ENCODE data around the gene FILIP1. TPM values are rescaled to one million over a fixed set of nuclear protein-coding genes. Genes with fewer than 3 reads are reported as not detected.
A peak's percentile ranks its signal among the peaks of the same experiment; 100 is the strongest.

The FILIP1 gene
- total RNA-seq = 10 to 100 TPM in 1 of 4 donors, 1 to 10 TPM in 3; 6.0 to 12.3 (median 7.2) TPM

DNA sequence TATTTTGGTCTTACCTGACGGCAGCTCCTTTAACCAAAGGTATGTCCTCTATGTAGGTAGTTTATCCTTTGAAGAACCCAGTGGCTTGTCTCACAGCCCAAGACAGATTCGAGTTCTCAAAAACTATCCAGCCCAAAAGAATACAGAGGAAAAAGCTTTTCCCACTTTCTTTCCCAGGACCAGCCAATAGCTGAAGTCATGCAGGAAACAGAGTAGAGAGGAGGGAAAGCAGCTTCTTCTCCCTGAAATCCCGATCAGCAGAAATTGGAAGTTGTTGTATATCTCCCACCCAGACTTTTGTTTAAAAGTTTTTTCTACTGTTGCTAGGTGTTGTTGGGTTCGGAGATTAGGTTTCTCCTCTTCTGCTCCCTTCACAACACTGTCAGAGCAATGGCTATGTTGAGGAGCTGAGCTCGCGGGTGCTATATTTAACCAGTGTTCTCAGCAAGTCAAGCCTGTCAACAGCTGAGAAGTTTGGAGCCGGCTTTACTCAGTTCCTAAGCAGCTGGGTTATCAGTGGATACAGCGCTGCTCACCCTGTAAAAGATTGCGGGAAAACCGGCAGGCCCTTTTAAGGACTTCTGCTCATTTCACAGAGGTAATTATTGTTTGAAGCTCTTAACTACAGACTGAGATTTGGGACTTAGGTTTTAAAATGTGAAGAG is at the start of gene FILIP1:
Gene FILIP1, minus strand, starts transcription at position 401 of the 665 bp plus-strand sequence. CDS start 78,828 bp downstream, outside the sequence.
- in situ Hi-C loops (cut with MboI; ENCODE audit: low pct_ligation_motif_present in 1 of 4, low pct_unique_long_range_greater_than_20kb in 1 of 4, low sequenced_read_pairs in 3 of 4) (no loop called here), intact Hi-C loops (cut with DNase I; ENCODE audit: low total_unique reads) (no loop called here)
- H3K4me1 ChIP-seq = peaks cover 0 to 26% (median 4%) of the 10 kb centered on the region in 4 donors
- H3K9me3 ChIP-seq = no peaks in the 10 kb centered on the region
- peak within 1 kb of the TSS; percentile 11 to 38 (median 26) for H3K4me3 ChIP-seq
- no peaks in the 10 kb centered on the region for H3K36me3 ChIP-seq
- H3K27ac ChIP-seq = peak within 1 kb of the TSS; percentile 65 to 85 (median 74)
- 42 to 54% methylated on average over 7 to 10 of the region's 10 CpGs for WGBS, 2 donors (ENCODE audit: low coverage in 1 of 2)
- DNase-seq = peak; percentile 11
- TF ChIP-seq POLR2AphosphoS5 (IDR thresholded peaks at IDR 0.05) = peak; percentile 51 to 79 (median 67)
- TF ChIP-seq, protein P1, sequence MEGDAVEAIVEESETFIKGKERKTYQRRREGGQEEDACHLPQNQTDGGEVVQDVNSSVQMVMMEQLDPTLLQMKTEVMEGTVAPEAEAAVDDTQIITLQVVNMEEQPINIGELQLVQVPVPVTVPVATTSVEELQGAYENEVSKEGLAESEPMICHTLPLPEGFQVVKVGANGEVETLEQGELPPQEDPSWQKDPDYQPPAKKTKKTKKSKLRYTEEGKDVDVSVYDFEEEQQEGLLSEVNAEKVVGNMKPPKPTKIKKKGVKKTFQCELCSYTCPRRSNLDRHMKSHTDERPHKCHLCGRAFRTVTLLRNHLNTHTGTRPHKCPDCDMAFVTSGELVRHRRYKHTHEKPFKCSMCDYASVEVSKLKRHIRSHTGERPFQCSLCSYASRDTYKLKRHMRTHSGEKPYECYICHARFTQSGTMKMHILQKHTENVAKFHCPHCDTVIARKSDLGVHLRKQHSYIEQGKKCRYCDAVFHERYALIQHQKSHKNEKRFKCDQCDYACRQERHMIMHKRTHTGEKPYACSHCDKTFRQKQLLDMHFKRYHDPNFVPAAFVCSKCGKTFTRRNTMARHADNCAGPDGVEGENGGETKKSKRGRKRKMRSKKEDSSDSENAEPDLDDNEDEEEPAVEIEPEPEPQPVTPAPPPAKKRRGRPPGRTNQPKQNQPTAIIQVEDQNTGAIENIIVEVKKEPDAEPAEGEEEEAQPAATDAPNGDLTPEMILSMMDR (IDR thresholded peaks at IDR 0.05) = no peak
- no peak for TF ChIP-seq EP300 (IDR thresholded peaks at IDR 0.05; ENCODE audit: low read depth)
- TF ChIP-seq POLR2A (IDR thresholded peaks at IDR 0.05) = peak; percentile 46
- no peaks in the 10 kb centered on the region for H3K27me3 ChIP-seq

GRCh38 chr6:75543311-75543710 is 49.7 kb upstream of the FILIP1 start:
- Histone ChIP-seq H3K27ac (no peak overlapping the region), H3K27me3 (no peaks in the 10 kb centered on the region), H3K4me3 (no peak overlapping the region), H3K9me3 (no peaks in the 10 kb centered on the region), H3K4me1 (peaks cover 0 to 3% (median 0%) of the 10 kb centered on the region in 4 donors), H3K36me3 (no peaks in the 10 kb centered on the region)
- 48% methylated on average over 2 of the region's 2 CpGs; no CpG with 5 or more reads in 1 of the 2 donors for WGBS, 2 donors (ENCODE audit: low coverage in 1 of 2)
- intact Hi-C loops (cut with DNase I; ENCODE audit: low total_unique reads) = no loop called here
- DNase-seq = no peak
- no peak for TF ChIP-seq POLR2AphosphoS5 (IDR thresholded peaks at IDR 0.05)
- no peak for TF ChIP-seq POLR2A (IDR thresholded peaks at IDR 0.05)
- TF ChIP-seq, protein P1 (IDR thresholded peaks at IDR 0.05) = no peak
- no peak for TF ChIP-seq EP300 (IDR thresholded peaks at IDR 0.05; ENCODE audit: low read depth)
- in situ Hi-C loops (cut with MboI; ENCODE audit: low pct_ligation_motif_present in 1 of 4, low pct_unique_long_range_greater_than_20kb in 1 of 4, low sequenced_read_pairs in 3 of 4) = no loop called here

GRCh38 chr6:75539136-75539535 is 45.5 kb upstream of the FILIP1 start:
- H3K4me1 ChIP-seq = no peaks in the 10 kb centered on the region
- WGBS, 2 donors (ENCODE audit: low coverage in 1 of 2) = 52 to 60% methylated on average over 4 of the region's 4 CpGs
- TF ChIP-seq, protein P1 (IDR thresholded peaks at IDR 0.05) = no peak
- no peak for TF ChIP-seq POLR2A (IDR thresholded peaks at IDR 0.05)
- no peak for TF ChIP-seq EP300 (IDR thresholded peaks at IDR 0.05; ENCODE audit: low read depth)
- no peak for TF ChIP-seq POLR2AphosphoS5 (IDR thresholded peaks at IDR 0.05)
- in situ Hi-C loops (cut with MboI; ENCODE audit: low pct_ligation_motif_present in 1 of 4, low pct_unique_long_range_greater_than_20kb in 1 of 4, low sequenced_read_pairs in 3 of 4) (loop anchor here in 1 of 4 donors (10.0 kb wide), 1 partner anchor 274 kb away; no protein-coding TSS in a partner anchor), intact Hi-C loops (cut with DNase I; ENCODE audit: low total_unique reads) (no loop called here)
- no peaks in the 10 kb centered on the region for H3K27me3 ChIP-seq
- no peaks in the 10 kb centered on the region for H3K9me3 ChIP-seq
- no peaks in the 10 kb centered on the region for H3K36me3 ChIP-seq
- no peak overlapping the region for H3K4me3 ChIP-seq
- H3K27ac ChIP-seq = no peak overlapping the region
- DNase-seq = no peak

DNA sequence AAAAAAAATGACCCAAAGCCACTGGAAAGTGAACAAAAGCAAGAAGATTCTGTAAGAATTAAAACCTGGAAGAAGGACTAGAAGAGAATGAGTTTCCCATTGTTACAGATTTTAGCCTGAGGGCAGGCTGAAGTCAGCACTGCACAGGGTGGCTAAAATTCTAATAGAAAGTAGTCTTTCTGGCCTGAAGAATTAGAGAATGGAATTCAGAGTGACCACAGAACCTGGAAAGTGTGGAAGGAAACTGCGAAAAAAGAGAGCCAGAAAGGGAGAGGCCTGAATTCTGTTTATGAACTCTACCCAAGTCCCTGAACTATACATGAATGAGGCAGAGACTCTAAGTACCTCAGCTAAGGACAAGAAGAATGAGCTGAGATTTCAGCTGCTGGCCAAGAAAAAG is 38.9 kb upstream of the FILIP1 start:
- H3K27me3 ChIP-seq = no peaks in the 10 kb centered on the region
- DNase-seq = no peak
- TF ChIP-seq EP300 (IDR thresholded peaks at IDR 0.05; ENCODE audit: low read depth) = no peak
- no peak for TF ChIP-seq POLR2AphosphoS5 (IDR thresholded peaks at IDR 0.05)
- TF ChIP-seq, protein P1 (IDR thresholded peaks at IDR 0.05) = no peak
- no peak for TF ChIP-seq POLR2A (IDR thresholded peaks at IDR 0.05)
- H3K4me1 ChIP-seq = peaks cover 0 to 4% (median 0%) of the 10 kb centered on the region in 4 donors
- H3K36me3 ChIP-seq = no peaks in the 10 kb centered on the region
- H3K27ac ChIP-seq = no peak overlapping the region
- in situ Hi-C loops (cut with MboI; ENCODE audit: low pct_ligation_motif_present in 1 of 4, low pct_unique_long_range_greater_than_20kb in 1 of 4, low sequenced_read_pairs in 3 of 4) (loop anchor here in 1 of 4 donors (10.0 kb wide), 1 partner anchor 268 kb away; no protein-coding TSS in a partner anchor), intact Hi-C loops (cut with DNase I; ENCODE audit: low total_unique reads) (no loop called here)
- H3K4me3 ChIP-seq = no peak overlapping the region
- no peaks in the 10 kb centered on the region for H3K9me3 ChIP-seq
- WGBS, 2 donors (ENCODE audit: low coverage in 1 of 2) = 73 to 100% methylated on average over 1 of the region's 1 CpG
